Loucy (cell line): Measurements from ENCODE around the gene OR2T29.
"Not testable (repeated sequence)": the region's sequence is repeated elsewhere in the genome, so short reads cannot be mapped to it uniquely, and the experiment has no call there.

ENCODE experiments used
- H2AFZ ChIP-seq: fragments of 200-600 bp; sonication (generic); 2 replicates; pipeline ENCODE4 v1.6.0; 2016; ENCODE audit warnings: antibody characterized with exemption, mild to moderate bottlenecking, low read length, moderate library complexity
- H3F3A ChIP-seq: fragments of 200-600 bp; 2 replicates; pipeline ENCODE4 v1.6.0; 2016; ENCODE audit warnings: antibody characterized with exemption, low read depth, mild to moderate bottlenecking
- H3K27me3 ChIP-seq: fragments of 200-600 bp; sonication (generic); 2 replicates; pipeline ENCODE4 v1.6.1; 2014; ENCODE audit warnings: low read length, mild to moderate bottlenecking; ENCODE audit not compliant: insufficient read depth, poor library complexity, severe bottlenecking
- H3K36me3 ChIP-seq: fragments of 200-600 bp; sonication (generic); 2 replicates; pipeline ENCODE4 v1.6.1; 2016; ENCODE audit warnings: low read length; ENCODE audit not compliant: insufficient read depth
- H3K4me1 ChIP-seq: fragments of 200-600 bp; sonication (generic); 2 replicates; pipeline ENCODE4 v1.5.1; 2014; ENCODE audit warnings: low read length, mild to moderate bottlenecking; ENCODE audit not compliant: insufficient read depth, poor library complexity, severe bottlenecking
- H3K4me2 ChIP-seq: fragments of 200-600 bp; sonication (generic); 2 replicates; pipeline ENCODE4 v1.6.0; 2014; ENCODE audit warnings: antibody characterized with exemption, low read length, low read depth, mild to moderate bottlenecking; ENCODE audit not compliant: poor library complexity, severe bottlenecking
- H3K4me3 ChIP-seq: fragments of 200-600 bp; sonication (generic); 2 replicates; pipeline ENCODE4 v1.5.1; 2014; ENCODE audit warnings: low read length, mild to moderate bottlenecking, mixed read lengths; ENCODE audit not compliant: poor library complexity, severe bottlenecking
- H3K79me2 ChIP-seq: fragments of 200-600 bp; sonication (generic); 2 replicates; pipeline ENCODE4 v1.6.1; 2014; ENCODE audit warnings: low read length; ENCODE audit not compliant: insufficient read depth
- H3K9ac ChIP-seq: fragments of 200-600 bp; sonication (generic); 2 replicates; pipeline ENCODE4 v1.6.0; 2014; ENCODE audit warnings: mild to moderate bottlenecking, low read depth, low read length, moderate library complexity; ENCODE audit not compliant: poor library complexity, severe bottlenecking
- H3K9me2 ChIP-seq: fragments of 200-600 bp; sonication (generic); replicated peaks from 2 replicates; pipeline ENCODE4 v1.6.1; 2016; ENCODE audit warnings: low read depth, low read length, mixed read lengths
- H3K9me3 ChIP-seq: fragments of 200-600 bp; sonication (generic); 2 replicates; pipeline ENCODE4 v1.6.1; 2014; ENCODE audit warnings: mild to moderate bottlenecking, antibody characterized with exemption, low read length, low read depth; ENCODE audit not compliant: insufficient read depth
- H4K20me1 ChIP-seq: fragments of 200-600 bp; sonication (generic); 2 replicates; pipeline ENCODE4 v1.6.0; 2014; ENCODE audit warnings: antibody characterized with exemption, low read length, mild to moderate bottlenecking; ENCODE audit not compliant: insufficient read depth, poor library complexity, severe bottlenecking
- EZH2phosphoT487 ChIP-seq: fragments of 200-600 bp; IDR thresholded peaks from 2 replicates; pipeline ENCODE4 v1.6.1; 2018; ENCODE audit warnings: antibody characterized with exemption, mild to moderate bottlenecking, moderate library complexity, borderline replicate concordance
- TF ChIP-seq, protein P1 (sequence below): fragments of 200-600 bp; sonication (generic); conservative IDR thresholded peaks from 2 replicates; pipeline ENCODE4 v1.5.1; 2014; ENCODE audit warnings: mild to moderate bottlenecking, antibody characterized with exemption, low read length

The OR2T29 gene

DNA sequence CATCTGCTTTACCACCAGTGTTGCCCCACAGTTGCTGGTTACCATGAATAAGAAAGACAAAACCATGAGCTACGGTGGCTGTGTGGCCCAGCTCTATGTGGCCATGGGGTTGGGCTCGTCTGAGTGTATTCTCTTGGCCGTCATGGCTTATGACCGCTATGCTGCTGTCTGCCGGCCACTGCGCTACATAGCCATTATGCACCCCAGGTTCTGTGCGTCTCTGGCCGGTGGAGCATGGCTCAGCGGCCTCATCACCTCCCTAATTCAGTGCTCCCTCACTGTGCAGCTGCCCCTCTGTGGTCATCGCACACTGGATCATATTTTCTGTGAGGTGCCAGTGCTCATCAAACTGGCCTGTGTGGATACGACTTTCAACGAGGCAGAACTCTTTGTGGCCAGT lies 40.7 kb downstream of the OR2T29 start:
- no peak overlapping the region for H3K4me2 ChIP-seq
- no peak for TF ChIP-seq EZH2phosphoT487
- TF ChIP-seq, protein P1, sequence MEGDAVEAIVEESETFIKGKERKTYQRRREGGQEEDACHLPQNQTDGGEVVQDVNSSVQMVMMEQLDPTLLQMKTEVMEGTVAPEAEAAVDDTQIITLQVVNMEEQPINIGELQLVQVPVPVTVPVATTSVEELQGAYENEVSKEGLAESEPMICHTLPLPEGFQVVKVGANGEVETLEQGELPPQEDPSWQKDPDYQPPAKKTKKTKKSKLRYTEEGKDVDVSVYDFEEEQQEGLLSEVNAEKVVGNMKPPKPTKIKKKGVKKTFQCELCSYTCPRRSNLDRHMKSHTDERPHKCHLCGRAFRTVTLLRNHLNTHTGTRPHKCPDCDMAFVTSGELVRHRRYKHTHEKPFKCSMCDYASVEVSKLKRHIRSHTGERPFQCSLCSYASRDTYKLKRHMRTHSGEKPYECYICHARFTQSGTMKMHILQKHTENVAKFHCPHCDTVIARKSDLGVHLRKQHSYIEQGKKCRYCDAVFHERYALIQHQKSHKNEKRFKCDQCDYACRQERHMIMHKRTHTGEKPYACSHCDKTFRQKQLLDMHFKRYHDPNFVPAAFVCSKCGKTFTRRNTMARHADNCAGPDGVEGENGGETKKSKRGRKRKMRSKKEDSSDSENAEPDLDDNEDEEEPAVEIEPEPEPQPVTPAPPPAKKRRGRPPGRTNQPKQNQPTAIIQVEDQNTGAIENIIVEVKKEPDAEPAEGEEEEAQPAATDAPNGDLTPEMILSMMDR: no peak
- H3K9me2 ChIP-seq: no peaks in the 10 kb centered on the region
- H3K79me2 ChIP-seq: no peaks in the 10 kb centered on the region
- H3F3A ChIP-seq: no peaks in the 10 kb centered on the region
- no peaks in the 10 kb centered on the region for H3K36me3 ChIP-seq
- H3K9me3 ChIP-seq: peaks cover 2% of the 10 kb centered on the region; the same call in 1 of the 2 replicates
- H3K27me3 ChIP-seq: no peaks in the 10 kb centered on the region
- H3K4me3 ChIP-seq: no peak overlapping the region
- no peak overlapping the region for H3K9ac ChIP-seq
- H4K20me1 ChIP-seq: no peaks in the 10 kb centered on the region
- H3K4me1 ChIP-seq: no peaks in the 10 kb centered on the region
- no peak overlapping the region for H2AFZ ChIP-seq

DNA sequence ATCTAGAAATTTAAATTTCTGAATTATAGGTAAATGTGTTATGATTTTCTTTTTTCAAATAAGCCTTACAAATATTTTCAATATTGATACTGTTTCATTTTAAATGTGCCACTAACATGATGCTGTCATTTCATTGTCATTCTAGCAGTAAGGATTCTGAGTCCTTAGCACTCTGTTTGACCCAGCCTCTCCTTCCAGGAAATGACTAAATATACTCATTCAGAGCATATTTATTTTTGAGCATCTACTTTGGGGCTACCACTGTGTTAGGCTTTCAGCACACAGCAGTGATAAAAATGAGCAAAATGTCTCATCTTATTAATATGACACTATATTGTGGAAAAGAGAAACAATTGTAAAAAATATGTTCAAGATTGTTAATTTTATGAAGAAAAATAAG lies 52.4 kb downstream of the OR2T29 start:
- H4K20me1 ChIP-seq, H3K9ac ChIP-seq, H3K4me1 ChIP-seq, H3K9me2 ChIP-seq, H3K4me3 ChIP-seq, H2AFZ ChIP-seq, H3K27me3 ChIP-seq, H3K36me3 ChIP-seq, H3F3A ChIP-seq, H3K9me3 ChIP-seq, H3K4me2 ChIP-seq, H3K79me2 ChIP-seq: not testable (repeated sequence)

DNA sequence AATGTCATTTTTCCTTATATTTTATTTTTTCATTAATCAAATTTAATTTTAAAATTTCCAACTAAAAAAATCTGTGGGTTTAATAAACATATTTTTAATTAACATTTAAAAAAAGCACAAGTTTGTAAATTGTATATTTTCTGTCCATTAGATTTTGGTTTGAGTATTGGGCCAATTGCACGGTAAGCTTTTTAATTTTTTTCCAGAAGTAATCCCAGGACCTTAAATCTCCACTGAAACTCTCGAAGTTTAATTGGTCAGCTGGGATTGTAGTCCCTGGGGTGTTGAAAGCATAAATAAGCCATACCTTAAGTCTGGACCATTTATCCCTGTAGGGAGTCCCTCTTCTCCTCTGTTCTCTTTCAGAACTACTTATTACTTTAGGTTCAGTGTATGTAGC lies 54.8 kb downstream of the OR2T29 start, which contains the start of gene OR2G6:
OR2G6 (plus strand) TSS at position 301 of the 400 bp plus-strand sequence. CDS start 13,574 bp downstream, outside the sequence.
- not testable (repeated sequence) for H4K20me1 ChIP-seq, H2AFZ ChIP-seq, H3K27me3 ChIP-seq, H3K9me2 ChIP-seq, H3K4me3 ChIP-seq, H3F3A ChIP-seq, H3K4me1 ChIP-seq, H3K36me3 ChIP-seq, H3K9me3 ChIP-seq, H3K9ac ChIP-seq, H3K79me2 ChIP-seq, H3K4me2 ChIP-seq
